Measurements from ENCODE around the gene TMEM131. TPM values are rescaled to one million over a fixed set of nuclear protein-coding genes. Genes with fewer than 3 reads are reported as not detected.

Gene TMEM131
- total and polyA plus RNA-seq, 2 of the 8 experiments (the other 6 are each of a cell fraction or from before 2014, with no cell fraction given): 9.7 to 22.9 TPM

GRCh38 chr2:97963880-97964279 lies 31.9 kb downstream of the TMEM131 start (continued):
- no peak for TF ChIP-seq SAP30 (IDR thresholded peaks at IDR 0.05; ENCODE audit: insufficient read depth, insufficient replicate concordance, low read length)
- TF ChIP-seq PHF8 (conservative IDR thresholded peaks at IDR 0.05; ENCODE audit: low read depth, low read length): no peak
- TF ChIP-seq CBX5 (IDR thresholded peaks at IDR 0.05; ENCODE audit: low read depth, low read length): no peak
- TF ChIP-seq SP1 (IDR thresholded peaks at IDR 0.05; ENCODE audit: low read depth, low read length): no peak

Measured in H1 (cell line).